GM10266 (cell line): Measurements from ENCODE around the gene IFTAP.

Experiments
- DNase-seq: peaks from one replicate; pipeline ENCODE4 v3.0.0; 2012; ENCODE audit errors: extremely low spot score
- CTCF ChIP-seq: IDR thresholded peaks from 2 replicates; pipeline ENCODE4 v1.5.1; 2012; ENCODE audit warnings: mild to moderate bottlenecking, low read depth; ENCODE audit not compliant: control insufficient read depth, insufficient read depth; ENCODE audit errors: missing control alignments

IFTAP gene

GRCh38 chr11:36688132-36688531 lies 93.8 kb downstream of the IFTAP start:
- DNase-seq, result no peak
- TF ChIP-seq CTCF, result no peak

- TF ChIP-seq CTCF, result no peak
- DNase-seq, result no peak
These were observed 94.4 kb downstream of the IFTAP start for GRCh38 chr11:36688571-36689291.

GRCh38 chr11:36689442-36689841 lies 95.1 kb downstream of the IFTAP start:
- no peak for TF ChIP-seq CTCF
- no peak for DNase-seq

- TF ChIP-seq CTCF, result no peak
- DNase-seq, result no peak
These were observed 98.4 kb downstream of the IFTAP start for GRCh38 chr11:36692704-36693103.

GRCh38 chr11:36693139-36693843 lies 99.0 kb downstream of the IFTAP start:
- TF ChIP-seq CTCF, result no peak
- no peak for DNase-seq

GRCh38 chr11:36695111-36695510 lies 100.8 kb downstream of the IFTAP start:
- no peak for TF ChIP-seq CTCF
- DNase-seq, result no peak

- no peak for TF ChIP-seq CTCF
- DNase-seq, result no peak
These were observed 101.3 kb downstream of the IFTAP start for GRCh38 chr11:36695571-36695970.
